ENCODE results near the gene PTPRM.
"Not testable (repeated sequence)": the region's sequence is repeated elsewhere in the genome, so short reads cannot be mapped to it uniquely, and the experiment has no call there.

The PTPRM gene

DNA sequence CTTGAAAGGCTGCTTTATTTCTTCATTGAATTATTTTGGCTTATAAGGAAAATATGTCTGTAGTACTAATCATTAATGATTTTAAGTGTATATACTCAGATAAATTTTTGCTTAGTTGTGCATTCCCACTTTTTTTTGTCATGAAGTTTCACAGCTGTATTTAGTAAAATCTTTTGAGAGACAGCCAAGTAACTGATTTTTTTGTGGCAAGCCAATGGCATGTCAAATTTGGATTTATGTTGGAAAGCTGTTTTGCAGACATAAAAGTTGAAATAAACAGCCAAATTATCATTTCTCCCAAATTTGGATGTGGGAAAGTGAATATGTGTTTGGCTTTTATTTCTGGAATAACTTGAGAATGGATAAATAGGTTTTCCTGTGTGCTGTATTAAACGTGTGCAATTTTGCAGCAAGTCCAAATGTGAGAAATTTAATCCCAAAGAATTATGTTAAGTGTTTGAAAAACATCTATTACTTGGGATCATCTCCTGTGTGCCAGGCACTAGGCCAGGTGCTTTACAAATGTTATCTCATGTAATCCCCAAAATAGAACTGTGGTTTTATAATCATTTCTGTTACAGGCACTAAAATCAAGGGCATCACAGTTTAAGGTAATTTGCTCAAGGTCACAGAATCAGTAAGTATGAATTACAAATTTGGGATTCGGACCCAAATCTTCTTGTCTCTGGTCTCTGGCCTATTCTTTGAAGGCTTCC lies 160.4 kb downstream of the PTPRM start:
- DNase-seq (ENCODE audit: low read depth) = no peak

GRCh38 chr18:7728297-7728696 lies 161.2 kb downstream of the PTPRM start:
- no peak for DNase-seq (ENCODE audit: low read depth)

- DNase-seq (ENCODE audit: low read depth) = no peak
Measured at GRCh38 chr18:7729868-7730267, 162.8 kb downstream of the PTPRM start.

DNA sequence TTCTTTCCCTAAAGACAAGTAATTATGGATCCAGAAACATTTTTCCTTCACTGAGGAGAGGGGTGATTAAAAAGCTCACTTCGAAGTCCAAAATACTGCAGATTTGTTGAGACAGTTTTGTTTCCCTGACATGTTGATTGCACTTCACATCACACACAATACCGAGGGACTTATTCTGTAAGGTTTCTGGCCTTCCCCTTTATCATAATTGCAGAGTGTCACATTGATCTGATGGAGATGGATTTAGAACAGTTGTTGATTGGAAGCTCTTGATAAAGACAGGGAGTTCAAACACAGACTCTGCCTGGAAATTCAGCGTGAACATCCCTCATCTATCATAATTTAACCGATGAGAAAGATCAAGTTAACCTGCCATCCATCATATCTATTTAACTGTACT lies 163.6 kb downstream of the PTPRM start:
- DNase-seq (ENCODE audit: low read depth) = no peak

- DNase-seq (ENCODE audit: low read depth) = no peak
Measured at GRCh38 chr18:7733642-7734041, 166.5 kb downstream of the PTPRM start.

- DNase-seq (ENCODE audit: low read depth) = no peak
Measured at GRCh38 chr18:7735196-7735595, 168.1 kb downstream of the PTPRM start.

- no peak for DNase-seq (ENCODE audit: low read depth)
Measured at GRCh38 chr18:7735626-7736175, 168.6 kb downstream of the PTPRM start.

DNA sequence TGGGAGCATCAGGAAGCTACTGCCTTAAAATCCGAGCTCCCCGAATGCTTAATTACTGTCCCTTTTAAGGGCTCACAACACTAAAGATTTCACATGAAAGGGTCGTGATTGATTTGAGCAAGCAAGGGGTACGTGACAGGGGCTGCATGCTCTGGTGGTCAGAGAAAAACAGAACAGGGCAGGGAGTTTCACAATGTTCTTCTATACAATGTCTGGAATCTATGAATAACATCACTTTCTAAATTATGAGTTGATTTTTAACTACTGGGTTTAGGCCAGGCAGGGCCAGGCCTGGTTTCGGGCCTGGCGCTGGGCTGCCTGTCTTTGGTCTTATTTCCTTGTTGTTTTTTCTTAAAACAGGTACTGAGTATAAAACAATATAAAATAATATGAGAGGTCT lies 169.4 kb downstream of the PTPRM start:
- DNase-seq (ENCODE audit: low read depth) = not testable (repeated sequence)

DNA sequence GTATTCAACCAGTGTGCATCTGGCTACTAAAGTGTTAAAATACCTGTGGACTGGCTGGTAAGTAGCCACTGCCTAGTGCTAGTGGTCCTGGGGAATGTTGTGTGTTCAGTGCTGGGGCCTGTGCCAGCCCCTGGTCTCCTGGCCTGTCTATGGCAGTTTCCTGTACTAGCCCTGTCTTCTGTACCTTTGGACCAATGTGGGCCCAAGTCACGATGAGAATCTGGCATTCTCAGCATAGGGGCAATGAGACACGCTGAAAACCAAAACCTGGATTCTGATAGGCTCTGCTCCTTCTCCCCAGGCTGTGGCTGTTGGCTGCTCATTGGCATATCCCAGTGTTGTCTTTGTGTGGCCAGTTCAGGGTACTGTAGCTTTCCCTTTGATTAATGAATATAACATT lies 170.4 kb downstream of the PTPRM start:
- DNase-seq (ENCODE audit: low read depth) = no peak

GRCh38 chr18:7740821-7741220 lies 173.7 kb downstream of the PTPRM start:
- DNase-seq (ENCODE audit: low read depth) = no peak

DNA sequence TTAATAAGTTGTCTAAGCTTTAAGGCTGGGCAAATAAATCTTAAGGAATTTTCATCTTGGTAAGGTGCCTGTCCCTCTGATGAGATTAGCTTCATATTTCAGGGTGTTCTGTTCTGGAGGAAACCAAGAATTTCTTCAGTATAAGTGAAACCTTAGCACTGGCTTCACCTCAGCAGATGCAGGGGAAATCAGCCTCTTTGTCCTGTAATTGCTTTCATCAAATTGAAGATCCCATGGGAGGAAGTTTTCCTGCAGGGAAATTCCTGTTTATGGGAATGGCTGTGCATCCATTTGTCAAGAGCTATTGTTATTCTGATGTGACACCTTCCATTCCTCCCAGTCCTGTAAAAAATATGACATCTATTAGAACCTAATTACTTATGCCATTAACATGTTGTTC lies 174.5 kb downstream of the PTPRM start:
- DNase-seq (ENCODE audit: low read depth) = no peak

DNA sequence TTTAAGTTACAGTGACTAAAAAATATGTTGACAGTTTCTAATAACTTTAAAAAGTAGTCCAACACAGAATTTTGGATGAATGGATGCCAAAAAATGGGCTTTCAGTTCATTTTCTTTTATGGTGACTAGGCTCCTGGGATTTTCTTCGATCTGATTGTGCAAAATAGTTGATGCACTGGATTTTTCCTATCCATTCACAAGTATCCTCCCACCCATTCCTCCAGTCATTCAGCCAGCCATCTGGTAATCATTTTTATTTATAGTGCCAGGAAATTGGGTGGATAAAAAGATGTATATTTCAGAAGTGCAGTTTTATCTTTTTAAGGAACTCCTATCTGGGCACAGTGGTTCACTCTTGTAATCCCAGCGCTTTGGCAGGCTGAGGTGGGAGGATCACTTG lies 175.1 kb downstream of the PTPRM start:
- DNase-seq (ENCODE audit: low read depth) = no peak

GRCh38 chr18:7743256-7743655 lies 176.1 kb downstream of the PTPRM start:
- no peak for DNase-seq (ENCODE audit: low read depth)

DNA sequence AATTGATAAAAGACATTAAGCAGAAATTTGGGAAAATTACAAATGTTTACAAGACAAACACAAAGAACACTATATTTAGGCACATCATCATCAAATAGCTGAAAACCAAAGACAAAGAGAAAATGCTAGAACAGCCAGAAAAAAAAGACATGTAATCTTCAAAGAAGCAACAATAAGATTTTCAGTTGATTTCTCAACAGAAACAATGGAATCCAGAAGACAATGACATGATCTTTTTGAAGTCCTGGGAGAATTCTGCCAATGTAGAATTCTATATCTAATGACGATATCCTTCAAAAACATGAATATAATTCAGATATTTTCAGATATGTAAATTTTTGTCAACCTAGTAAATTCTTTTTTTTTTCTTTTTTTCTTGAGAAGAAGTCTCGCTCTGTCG lies 179.0 kb downstream of the PTPRM start:
- DNase-seq (ENCODE audit: low read depth) = no peak

DNA sequence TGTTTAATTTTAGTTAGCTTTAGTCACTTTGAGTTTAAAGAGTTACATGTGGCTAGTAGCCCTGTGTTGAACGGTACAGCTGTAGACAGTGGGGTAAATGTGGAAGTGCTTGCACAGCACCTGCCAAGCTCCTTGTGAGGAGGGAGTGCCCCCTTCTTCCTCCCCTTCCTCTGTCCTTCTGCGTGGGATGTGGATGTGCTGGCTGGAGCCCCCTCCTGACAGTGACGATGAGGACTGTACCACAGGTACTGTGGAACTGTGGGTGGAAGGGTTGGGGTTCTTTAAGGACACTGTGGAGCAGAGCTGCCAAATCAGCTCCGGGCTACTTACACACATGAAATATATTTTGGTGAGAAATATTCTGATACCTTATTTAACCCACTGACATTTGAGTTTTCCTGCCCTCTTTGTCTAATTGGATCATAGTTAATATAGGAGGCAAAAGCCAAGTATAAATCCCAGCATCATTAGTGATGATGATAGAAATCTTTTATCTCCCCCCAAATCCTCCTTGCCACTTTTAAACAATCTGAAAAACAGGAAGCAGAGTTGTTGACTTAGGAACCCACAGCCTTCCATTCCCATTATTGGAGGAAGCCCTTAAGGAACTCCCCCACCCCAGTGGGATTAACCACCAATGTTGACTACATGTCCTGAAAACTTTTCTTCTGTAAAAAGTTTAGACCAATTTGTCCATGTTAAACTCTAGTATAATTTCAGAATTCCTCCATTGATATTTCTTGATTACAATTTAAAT lies 181.3 kb downstream of the PTPRM start:
- DNase-seq (ENCODE audit: low read depth) = no peak

DNA sequence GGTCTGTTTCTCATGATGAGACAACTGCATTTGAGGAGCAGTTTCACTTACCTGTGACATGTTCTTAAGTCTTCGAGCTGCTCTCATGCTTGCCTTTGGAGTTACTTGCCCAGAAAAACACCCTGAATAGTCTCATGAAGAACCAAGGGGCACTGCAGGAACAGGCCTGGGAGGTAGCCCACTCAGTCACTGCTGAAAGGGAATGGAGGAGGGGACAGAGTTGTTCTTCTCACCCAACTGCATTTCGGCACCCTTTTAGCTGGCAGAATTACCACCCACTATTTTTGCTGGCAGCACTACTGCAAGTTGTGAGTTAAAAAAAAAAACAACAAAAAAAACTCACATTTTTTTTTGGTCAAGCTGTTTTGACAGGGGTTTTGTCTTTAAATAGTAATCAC lies 181.9 kb downstream of the PTPRM start:
- DNase-seq (ENCODE audit: low read depth) = no peak

- DNase-seq (ENCODE audit: low read depth) = no peak
Measured at GRCh38 chr18:7749510-7749981, 182.4 kb downstream of the PTPRM start.

- DNase-seq (ENCODE audit: low read depth) = no peak
Measured at GRCh38 chr18:7750095-7750663, 183.1 kb downstream of the PTPRM start.

- no peak for DNase-seq (ENCODE audit: low read depth)
Measured at GRCh38 chr18:7750966-7751365, 183.8 kb downstream of the PTPRM start.

GRCh38 chr18:7754258-7754657 lies 187.1 kb downstream of the PTPRM start:
- DNase-seq (ENCODE audit: low read depth) = no peak

- DNase-seq (ENCODE audit: low read depth) = no peak
Measured at GRCh38 chr18:7754725-7755181, 187.6 kb downstream of the PTPRM start.

GRCh38 chr18:7755753-7756475 lies 188.8 kb downstream of the PTPRM start:
- no peak for DNase-seq (ENCODE audit: low read depth)

All from activated T-cell treated with anti-CD3 and anti-CD28 coated beads for 48 hours (primary cell).